GM18505 (cell line): ENCODE data around the gene KLHL14.
A peak's percentile ranks its signal among the peaks of the same experiment; 100 is the strongest.
"Not testable (repeated sequence)": the region's sequence is repeated elsewhere in the genome, so short reads cannot be mapped to it uniquely, and the experiment has no call there.

Source experiments
- ATAC-seq: cut with Tn5 transposase; IDR thresholded peaks from one replicate; pipeline ENCODE4 v1.9.1; 2021; ENCODE audit not compliant: unreplicated experiment
- POLR2A ChIP-seq: IDR thresholded peaks from 4 replicates; pipeline ENCODE4 v1.6.1; 2011; ENCODE audit warnings: borderline replicate concordance; ENCODE audit not compliant: insufficient read depth, insufficient read length; ENCODE audit errors: extremely low read depth

KLHL14 gene

GRCh38 chr18:32684096-32684495 lies 88.7 kb downstream of the KLHL14 start:
- ATAC-seq = no peak
- TF ChIP-seq POLR2A = no peak

- ATAC-seq = no peak
- TF ChIP-seq POLR2A = no peak
Measured at GRCh38 chr18:32683044-32683443, 89.8 kb downstream of the KLHL14 start.

DNA sequence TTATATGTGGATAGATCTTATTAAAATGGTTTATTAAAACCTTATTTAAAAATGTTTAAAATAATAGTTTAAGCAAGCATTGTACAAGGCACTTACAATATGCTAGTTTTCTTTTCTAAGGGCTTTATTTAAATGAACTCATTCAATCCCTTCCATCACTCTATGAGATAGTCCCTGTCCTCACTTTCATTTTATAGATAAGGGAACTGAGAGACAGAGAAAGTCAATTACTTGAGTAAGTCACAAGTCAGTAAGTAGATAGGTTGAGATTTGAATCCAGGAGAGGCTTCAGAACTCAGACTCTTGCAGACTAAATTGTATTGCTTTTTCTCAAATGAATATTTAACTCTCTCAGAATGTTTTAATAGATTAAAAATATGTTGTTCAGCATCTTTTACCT lies 95.2 kb downstream of the KLHL14 start:
- no peak for ATAC-seq
- TF ChIP-seq POLR2A = no peak

DNA sequence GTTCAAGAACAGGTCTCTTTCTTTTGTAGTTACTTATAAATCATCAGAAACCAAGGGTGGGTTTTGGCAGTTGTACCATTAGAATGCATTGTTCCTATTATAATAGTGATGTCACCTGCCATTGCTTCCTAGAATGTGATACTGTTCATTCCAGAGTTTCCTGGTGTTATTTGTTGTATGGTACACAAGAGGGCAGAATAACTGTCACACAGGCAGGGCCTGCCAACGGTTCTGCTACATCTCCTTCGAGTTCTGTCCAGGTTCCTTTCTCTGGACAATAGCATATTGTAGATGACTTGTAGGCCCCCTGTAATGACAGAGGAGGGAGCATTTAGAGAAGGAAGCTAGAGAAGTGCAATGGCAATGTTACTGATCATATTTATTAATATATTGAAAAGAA lies 98.3 kb downstream of the KLHL14 start:
- no peak for TF ChIP-seq POLR2A
- ATAC-seq = no peak

DNA sequence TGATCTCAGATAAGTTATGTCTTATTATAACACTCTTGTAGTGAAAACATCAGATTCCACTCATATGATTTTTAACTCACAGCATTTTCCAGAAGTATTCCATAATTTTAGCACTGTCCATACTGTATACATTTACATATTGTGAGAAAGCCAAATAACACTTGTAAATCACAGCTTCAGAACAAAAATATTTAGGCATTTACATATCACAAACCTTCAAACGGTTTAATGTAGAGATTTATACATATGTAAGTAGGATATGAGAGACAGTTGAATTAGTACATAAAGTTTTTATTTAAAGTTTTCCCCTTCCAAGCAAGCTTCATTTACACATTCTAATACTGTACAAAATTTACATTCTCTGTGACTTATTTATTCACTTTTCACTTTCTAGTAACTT lies 100.4 kb downstream of the KLHL14 start:
- TF ChIP-seq POLR2A = no peak
- ATAC-seq = no peak

DNA sequence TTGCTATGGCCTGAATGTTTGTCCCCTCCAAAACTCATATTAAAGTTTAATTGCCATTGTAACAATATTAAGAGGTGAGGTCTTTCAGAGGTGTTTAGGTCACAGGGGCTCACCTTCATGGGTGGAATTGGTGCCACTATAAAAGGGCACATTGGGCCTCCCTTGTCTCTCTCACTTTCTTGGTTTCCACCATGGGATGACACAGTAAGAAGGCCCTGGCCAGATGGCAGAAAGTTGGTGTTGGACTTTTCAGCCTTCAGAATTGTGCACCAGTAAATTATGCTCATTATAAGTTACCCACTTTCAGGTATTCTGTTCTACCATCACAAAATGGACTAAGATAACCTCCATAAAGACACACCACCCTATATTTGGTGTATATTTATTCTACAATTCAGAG lies 102.1 kb downstream of the KLHL14 start:
- TF ChIP-seq POLR2A = no peak
- ATAC-seq = no peak

DNA sequence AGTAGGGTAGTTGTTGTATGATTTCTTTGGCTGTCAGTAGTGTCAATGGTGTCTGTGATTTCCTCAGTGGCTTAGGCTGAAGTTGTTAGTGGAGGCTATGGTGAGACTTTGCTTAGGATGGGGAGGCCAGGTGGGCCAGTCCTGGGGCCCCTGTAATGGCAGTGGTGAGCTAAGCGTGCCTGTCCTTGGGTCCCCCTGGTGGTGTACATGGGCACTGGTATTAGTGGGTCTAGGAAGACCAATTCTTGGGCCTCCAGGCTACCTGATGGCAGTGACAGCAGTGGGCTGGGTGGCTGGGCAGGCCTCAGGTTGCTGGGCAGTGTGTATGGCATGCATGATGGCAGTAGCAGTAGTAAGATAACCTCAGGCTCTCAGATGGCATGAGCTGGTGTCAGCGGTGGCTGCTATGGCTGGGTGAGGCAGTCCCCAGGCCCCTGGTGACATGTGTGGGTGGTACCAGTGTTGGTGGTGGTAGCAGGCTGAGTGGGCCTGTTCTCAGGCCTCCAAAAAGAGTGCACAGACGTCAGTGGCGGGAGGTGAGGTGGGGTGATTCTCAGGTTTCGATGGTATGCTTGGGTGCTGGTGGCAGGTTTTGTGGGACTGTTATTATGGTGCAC lies 103.2 kb downstream of the KLHL14 start:
- ATAC-seq = peak; percentile 60
- no peak for TF ChIP-seq POLR2A

- TF ChIP-seq POLR2A = no peak
- ATAC-seq = no peak
Measured at GRCh38 chr18:32668956-32669355, 103.9 kb downstream of the KLHL14 start.

DNA sequence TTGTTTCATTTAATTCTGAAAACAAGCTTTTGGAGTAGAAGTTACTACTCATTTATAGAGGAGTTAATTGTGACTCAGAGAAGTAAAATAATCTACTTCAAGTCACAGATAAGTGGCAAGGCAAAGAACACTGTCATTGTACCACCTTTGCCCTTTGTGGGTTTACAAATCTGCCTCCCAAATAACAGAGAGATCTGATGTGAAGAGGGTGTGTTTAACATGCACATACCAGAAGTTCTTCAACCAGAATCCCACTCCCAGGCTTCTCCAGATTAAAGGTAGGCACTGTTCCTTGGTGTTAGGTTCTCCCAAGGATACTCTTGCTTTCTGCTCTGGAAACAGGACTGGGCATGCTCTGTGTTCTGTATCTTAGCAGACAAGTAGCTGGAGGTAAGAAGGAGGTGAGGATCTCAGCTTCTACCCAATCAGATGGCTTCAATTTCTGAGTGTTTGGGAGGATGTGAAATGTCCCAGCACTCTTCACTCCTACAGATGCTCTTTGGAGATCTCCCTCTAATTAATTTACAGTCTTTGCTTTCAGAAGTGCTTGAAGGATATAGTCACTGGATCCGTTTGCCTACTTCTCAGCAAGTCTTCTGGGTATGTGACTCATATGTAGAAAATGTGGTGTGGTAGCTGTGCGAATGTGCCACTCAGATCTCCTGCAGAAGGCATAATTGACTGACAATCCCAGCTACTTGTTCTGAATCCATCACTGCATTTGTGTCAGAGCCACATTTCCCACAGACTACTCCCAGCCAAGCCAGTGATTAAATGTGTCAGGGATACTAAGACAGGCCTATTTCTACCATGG lies 111.1 kb downstream of the KLHL14 start:
- no peak for TF ChIP-seq POLR2A
- no peak for ATAC-seq

GRCh38 chr18:32654507-32654906 lies 118.3 kb downstream of the KLHL14 start:
- not testable (repeated sequence) for ATAC-seq

DNA sequence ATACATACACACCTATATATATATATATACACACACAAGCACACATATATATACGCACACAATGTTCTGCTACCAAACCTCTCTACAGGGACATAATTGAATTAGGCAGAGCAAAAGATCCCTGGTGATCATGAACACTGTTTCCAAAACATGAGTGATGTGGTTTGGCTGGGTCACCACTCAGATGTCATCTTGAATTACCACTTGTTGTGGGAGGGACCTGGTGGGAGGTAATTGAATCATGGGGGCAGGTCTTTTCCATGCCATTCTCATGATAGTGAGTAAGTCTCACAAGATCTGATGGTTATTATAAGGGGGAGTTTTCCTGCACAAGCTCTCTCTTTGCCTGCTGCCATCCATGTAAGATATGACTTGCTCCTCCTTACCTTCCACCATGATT lies 135.2 kb downstream of the KLHL14 start:
- ATAC-seq = not testable (repeated sequence)

- ATAC-seq = no peak
Measured at GRCh38 chr18:32637226-32637625, 135.6 kb downstream of the KLHL14 start.

DNA sequence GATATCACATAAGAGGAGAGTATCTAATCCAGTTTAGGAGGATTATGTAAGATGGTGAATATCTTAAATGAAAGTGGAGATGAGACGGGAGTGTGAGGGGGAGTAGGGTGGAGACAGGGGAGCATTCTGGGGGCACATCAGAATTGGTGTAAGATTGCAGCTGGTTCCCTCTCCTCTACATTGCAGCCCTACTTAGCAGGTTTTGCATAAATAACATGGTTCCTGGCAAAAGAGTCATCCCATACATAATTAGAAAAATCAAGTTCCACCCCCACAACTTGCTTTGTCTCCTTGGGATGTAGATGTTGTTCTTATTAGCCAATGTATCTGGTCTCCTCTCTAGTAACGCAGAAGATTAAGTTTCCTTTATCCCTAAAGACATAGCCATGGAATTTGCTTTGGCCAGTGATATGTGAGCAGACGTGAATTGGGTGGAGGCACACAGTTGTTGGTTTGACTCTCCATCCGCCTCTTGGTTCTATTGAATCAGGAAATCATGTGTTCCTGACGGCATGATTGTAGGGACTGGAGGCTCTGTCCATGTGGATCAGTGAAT lies 137.9 kb downstream of the KLHL14 start:
- no peak for TF ChIP-seq POLR2A
- ATAC-seq = no peak

More at GRCh38 chr18:32637226-32637625, 135.6 kb downstream of the KLHL14 start:
- TF ChIP-seq POLR2A = no peak

DNA sequence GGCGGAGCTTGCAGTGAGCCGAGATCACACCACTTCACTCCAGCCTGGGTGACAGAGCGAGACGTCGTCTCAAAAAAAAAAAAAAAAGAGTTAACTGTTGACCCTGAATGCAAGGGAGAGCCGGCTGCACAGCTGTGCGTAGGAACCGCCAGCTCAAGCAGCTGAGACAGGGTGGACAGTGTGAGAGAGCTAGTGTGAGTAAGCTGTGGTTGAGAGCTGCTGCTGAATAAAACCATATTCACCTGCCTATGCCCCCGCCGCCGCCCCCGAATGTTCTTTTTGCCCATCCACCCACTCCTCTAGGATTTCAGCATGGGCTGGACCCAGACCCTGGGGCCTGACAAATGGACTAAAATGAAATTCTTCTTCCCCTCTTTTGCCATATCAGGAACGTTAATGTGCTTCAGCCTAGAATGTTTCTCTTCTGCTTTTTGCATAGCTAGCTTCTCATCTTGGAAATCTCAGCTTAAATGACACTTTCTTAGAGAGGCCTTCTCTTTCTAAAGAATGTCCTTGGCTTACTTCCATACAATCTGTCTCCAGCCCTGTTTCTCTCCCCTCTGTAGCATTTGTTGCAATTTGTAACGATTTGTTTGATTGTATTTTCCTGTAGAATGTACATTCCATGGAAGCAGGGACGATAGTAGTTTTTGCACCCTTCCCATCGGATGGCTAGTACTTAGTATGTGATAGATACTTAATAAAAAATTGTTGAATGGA lies 142.7 kb downstream of the KLHL14 start:
- TF ChIP-seq POLR2A = no peak
- ATAC-seq = no peak

GRCh38 chr18:32629292-32629691 lies 143.5 kb downstream of the KLHL14 start:
- ATAC-seq = no peak
- TF ChIP-seq POLR2A = no peak
